ENCODE data around the gene PCDHGA2.
"Not testable (repeated sequence)": the region's sequence is repeated elsewhere in the genome, so short reads cannot be mapped to it uniquely, and the experiment has no call there.

Gene PCDHGA2

GRCh38 chr5:141349917-141350619, 11.5 kb downstream of the PCDHGA2 start, which contains the start of gene PCDHGB1:
Gene PCDHGB1 (plus strand): TSS chr5:141350099. CDS start chr5:141350261, 162 bp downstream.
- no peak for DNase-seq

GRCh38 chr5:141351591-141351990, 13.0 kb downstream of the PCDHGA2 start:
- DNase-seq = no peak

- no peak for DNase-seq
These were observed 16.4 kb downstream of the PCDHGA2 start, which contains the start of gene PCDHGA4 for GRCh38 chr5:141354900-141355469. Gene PCDHGA4 (plus strand): TSS chr5:141355021. CDS start chr5:141355108, 87 bp downstream.

GRCh38 chr5:141355641-141356040, 17.1 kb downstream of the PCDHGA2 start:
- DNase-seq = no peak

- no peak for DNase-seq
These were observed 17.6 kb downstream of the PCDHGA2 start for GRCh38 chr5:141356133-141356532.

- no peak for DNase-seq
These were observed 18.4 kb downstream of the PCDHGA2 start for GRCh38 chr5:141356950-141357349.

GRCh38 chr5:141359790-141360426, 21.3 kb downstream of the PCDHGA2 start, which contains the start of gene PCDHGB2:
Gene PCDHGB2 (plus strand): TSS chr5:141359994. CDS start chr5:141360136, 142 bp downstream.
- peak; percentile 15 for DNase-seq

- no peak for DNase-seq
These were observed 22.1 kb downstream of the PCDHGA2 start for GRCh38 chr5:141360685-141361084.

- DNase-seq = no peak
These were observed 24.2 kb downstream of the PCDHGA2 start for GRCh38 chr5:141362719-141363118.

GRCh38 chr5:141363952-141364660, 25.5 kb downstream of the PCDHGA2 start, which contains the start of gene PCDHGA5:
Gene PCDHGA5 (plus strand): TSS chr5:141364162. CDS start chr5:141364331, 169 bp downstream.
- peak; percentile 26 for DNase-seq

- DNase-seq = no peak
These were observed 27.7 kb downstream of the PCDHGA2 start for GRCh38 chr5:141366016-141366896.

GRCh38 chr5:141369994-141370848, 31.7 kb downstream of the PCDHGA2 start, which contains the start of gene PCDHGB3:
Gene PCDHGB3 (plus strand): TSS chr5:141370242. CDS start chr5:141370395, 153 bp downstream.
- no peak for DNase-seq

GRCh38 chr5:141371572-141372475, 33.3 kb downstream of the PCDHGA2 start:
- DNase-seq = no peak

- peak; percentile 36 for DNase-seq
These were observed 35.2 kb downstream of the PCDHGA2 start, which contains the start of gene PCDHGA6 for GRCh38 chr5:141373673-141374317. Gene PCDHGA6 (plus strand): TSS chr5:141373891. CDS start chr5:141374084, 193 bp downstream.

- no peak for DNase-seq
These were observed 36.1 kb downstream of the PCDHGA2 start for GRCh38 chr5:141374627-141375026.

- not testable (repeated sequence) for DNase-seq
These were observed 37.0 kb downstream of the PCDHGA2 start for GRCh38 chr5:141375444-141376155.

GRCh38 chr5:141382469-141383294, 44.1 kb downstream of the PCDHGA2 start, which contains the start of gene PCDHGA7:
Gene PCDHGA7 (plus strand): TSS chr5:141382742. CDS start chr5:141382900, 158 bp downstream.
- no peak for DNase-seq
